ENCODE measurements around the gene BTBD1.

The BTBD1 gene

GRCh38 chr15:83078712-83079111, 11.7 kb upstream of the BTBD1 start:
- H3K9me3 ChIP-seq (ENCODE audit: control insufficient read depth, insufficient read depth, low read depth, low read length): no peaks in the 10 kb centered on the region
- H3K4me3 ChIP-seq (ENCODE audit: low read depth, low read length): no peak overlapping the region
- TF ChIP-seq ZBTB6 (tag by site-specific recombination; IDR thresholded peaks at IDR 0.05) (no peak), HOXD13 (CRISPR knock-in tag; IDR thresholded peaks at IDR 0.05; ENCODE audit: borderline replicate concordance) (no peak), ZNF529 (tag by site-specific recombination; IDR thresholded peaks at IDR 0.05; ENCODE audit: insufficient replicate concordance) (no peak), SALL2 (tag by site-specific recombination; IDR thresholded peaks at IDR 0.05; ENCODE audit: borderline replicate concordance) (no peak), ZXDB (tag by site-specific recombination; IDR thresholded peaks at IDR 0.05) (no peak), ZNF670 (tag by site-specific recombination; IDR thresholded peaks at IDR 0.05; ENCODE audit: low read depth) (no peak), KLF7 (tag by site-specific recombination; IDR thresholded peaks at IDR 0.05; ENCODE audit: borderline replicate concordance) (no peak), ZNF449 (tag by site-specific recombination; IDR thresholded peaks at IDR 0.05) (no peak), ZSCAN5A (tag by site-specific recombination; IDR thresholded peaks at IDR 0.05) (no peak), KLF17 (tag by site-specific recombination; IDR thresholded peaks at IDR 0.05) (no peak), ZNF184 (tag by site-specific recombination; IDR thresholded peaks at IDR 0.05) (no peak), ZNF10 (tag by site-specific recombination; IDR thresholded peaks at IDR 0.05) (no peak)
- ChIA-PET CTCF (interaction anchor here (0.5 kb wide), 1 partner anchor 268 kb away, joined by 3 read pairs; no protein-coding TSS in a partner anchor), POLR2A (interaction anchor here (1.1 kb wide), 1 partner anchor 12 kb away, joined by 4 read pairs; the partner anchor contains the start of gene BTBD1)
- H3K4me1 ChIP-seq (ENCODE audit: control insufficient read depth, insufficient read depth, low read length): no peaks in the 10 kb centered on the region
- H3K27ac ChIP-seq (ENCODE audit: extremely low read depth, low read depth, low read length): no peak overlapping the region
- H3K36me3 ChIP-seq (ENCODE audit: control insufficient read depth in 2 of 2, insufficient read depth in 1 of 2, low read length in 2 of 2): no peaks in the 10 kb centered on the region

GRCh38 chr15:83077491-83078230, 10.6 kb upstream of the BTBD1 start:
- Histone ChIP-seq H3K4me1 (ENCODE audit: control insufficient read depth, insufficient read depth, low read length) (no peaks in the 10 kb centered on the region), H3K27ac (ENCODE audit: extremely low read depth, low read depth, low read length) (no peak overlapping the region), H3K9me3 (ENCODE audit: control insufficient read depth, insufficient read depth, low read depth, low read length) (no peaks in the 10 kb centered on the region), H3K4me3 (ENCODE audit: low read depth, low read length) (no peak overlapping the region), H3K36me3 (ENCODE audit: control insufficient read depth in 2 of 2, insufficient read depth in 1 of 2, low read length in 2 of 2) (no peaks in the 10 kb centered on the region)
- TF ChIP-seq ZNF610 (tag by site-specific recombination; IDR thresholded peaks at IDR 0.05; ENCODE audit: borderline replicate concordance) (no peak), ZBTB11 (tag by site-specific recombination; conservative IDR thresholded peaks at IDR 0.05; ENCODE audit: low read depth) (no peak), FEZF1 (tag by site-specific recombination; IDR thresholded peaks at IDR 0.05) (peak; percentile 31; the same call in 1 of the 2 replicates), PRDM6 (tag by site-specific recombination; IDR thresholded peaks at IDR 0.05) (0 out of 2 replicates have a peak, but pooled peaks have one; percentile 22)
- ChIA-PET POLR2A (interaction anchor here (1.1 kb wide), 1 partner anchor 11 kb away, joined by 4 read pairs; the partner anchor contains the start of gene BTBD1), CTCF (interaction anchor here (1.2 kb wide), 2 partner anchors 66 to 229 kb away, joined by 3 read pairs; partner anchors contain the start of gene C15orf40)

All from HEK293 (cell line).